ENCODE results near the gene CCDC142.

DNA sequence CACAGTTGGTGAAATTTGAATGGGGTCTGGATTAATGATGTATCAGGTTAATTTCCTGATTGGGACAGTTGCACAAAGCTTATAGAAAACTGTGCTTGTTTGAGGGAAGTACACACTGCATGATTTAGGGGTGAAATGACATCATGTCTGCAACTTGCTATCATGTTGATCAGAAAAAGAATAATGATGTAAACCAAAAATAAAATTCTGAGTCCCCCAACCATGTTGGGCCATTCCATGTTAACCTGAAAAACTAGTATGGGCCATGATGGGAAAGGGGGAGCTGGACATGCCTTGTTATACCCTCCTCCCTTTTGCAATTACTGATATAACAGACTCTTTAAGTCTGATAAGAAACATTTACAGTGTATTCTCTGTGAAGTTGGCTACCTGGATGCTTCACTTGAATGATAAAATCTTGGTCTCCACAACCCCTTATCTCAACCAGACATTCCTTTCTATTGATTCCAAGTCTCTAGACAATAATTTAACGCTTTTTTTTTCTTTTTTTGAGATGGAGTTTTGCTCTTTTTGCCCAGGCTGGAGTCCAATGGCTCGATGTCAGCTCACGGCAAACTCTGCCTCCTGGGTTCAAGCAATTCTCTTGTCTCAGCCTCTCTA lies 32.1 kb downstream of the CCDC142 start:
- TF ChIP-seq, protein P1, sequence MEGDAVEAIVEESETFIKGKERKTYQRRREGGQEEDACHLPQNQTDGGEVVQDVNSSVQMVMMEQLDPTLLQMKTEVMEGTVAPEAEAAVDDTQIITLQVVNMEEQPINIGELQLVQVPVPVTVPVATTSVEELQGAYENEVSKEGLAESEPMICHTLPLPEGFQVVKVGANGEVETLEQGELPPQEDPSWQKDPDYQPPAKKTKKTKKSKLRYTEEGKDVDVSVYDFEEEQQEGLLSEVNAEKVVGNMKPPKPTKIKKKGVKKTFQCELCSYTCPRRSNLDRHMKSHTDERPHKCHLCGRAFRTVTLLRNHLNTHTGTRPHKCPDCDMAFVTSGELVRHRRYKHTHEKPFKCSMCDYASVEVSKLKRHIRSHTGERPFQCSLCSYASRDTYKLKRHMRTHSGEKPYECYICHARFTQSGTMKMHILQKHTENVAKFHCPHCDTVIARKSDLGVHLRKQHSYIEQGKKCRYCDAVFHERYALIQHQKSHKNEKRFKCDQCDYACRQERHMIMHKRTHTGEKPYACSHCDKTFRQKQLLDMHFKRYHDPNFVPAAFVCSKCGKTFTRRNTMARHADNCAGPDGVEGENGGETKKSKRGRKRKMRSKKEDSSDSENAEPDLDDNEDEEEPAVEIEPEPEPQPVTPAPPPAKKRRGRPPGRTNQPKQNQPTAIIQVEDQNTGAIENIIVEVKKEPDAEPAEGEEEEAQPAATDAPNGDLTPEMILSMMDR (conservative IDR thresholded peaks at IDR 0.05; ENCODE audit: low read depth, low read length), result no peak
- no peak for TF ChIP-seq EZH2 (IDR thresholded peaks at IDR 0.05; ENCODE audit: borderline replicate concordance, low read depth, low read length, poor library complexity, severe bottlenecking)
